ENCODE results near the gene KCND3.

DNA sequence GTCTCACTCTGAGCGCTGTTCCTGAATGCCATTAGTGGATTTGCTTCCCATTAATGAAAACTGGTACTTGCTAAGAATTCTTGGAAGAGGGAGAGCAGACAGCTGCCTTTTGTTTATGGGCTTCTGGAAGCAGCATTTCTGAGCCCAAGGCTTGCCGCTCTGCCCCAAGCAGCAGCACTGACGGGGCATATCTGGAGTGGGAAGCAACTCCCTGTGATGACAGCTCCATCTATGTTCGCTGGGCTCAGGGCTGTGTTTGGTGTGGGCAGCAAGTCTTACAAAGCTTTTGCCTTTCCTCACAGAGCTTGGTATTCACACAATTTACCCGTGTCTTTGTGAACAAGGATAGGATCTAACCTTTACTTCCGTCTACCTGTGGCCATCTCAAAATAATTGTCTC is 161.5 kb downstream of the KCND3 start:
- no peak for TF ChIP-seq POLR2AphosphoS5 (IDR thresholded peaks at IDR 0.05; ENCODE audit: low read depth, low read length)
- no peak for TF ChIP-seq TAF1 (IDR thresholded peaks at IDR 0.05; ENCODE audit: borderline replicate concordance, insufficient read depth, low read length)
- no peak for TF ChIP-seq SIN3A (IDR thresholded peaks at IDR 0.05; ENCODE audit: borderline replicate concordance, insufficient read depth, low read length)
- no peak for TF ChIP-seq FOXP2 (optimal IDR thresholded peaks at IDR 0.05; ENCODE audit: borderline replicate concordance, extremely low read depth, extremely low read length, insufficient read depth)
- TF ChIP-seq, protein P1, sequence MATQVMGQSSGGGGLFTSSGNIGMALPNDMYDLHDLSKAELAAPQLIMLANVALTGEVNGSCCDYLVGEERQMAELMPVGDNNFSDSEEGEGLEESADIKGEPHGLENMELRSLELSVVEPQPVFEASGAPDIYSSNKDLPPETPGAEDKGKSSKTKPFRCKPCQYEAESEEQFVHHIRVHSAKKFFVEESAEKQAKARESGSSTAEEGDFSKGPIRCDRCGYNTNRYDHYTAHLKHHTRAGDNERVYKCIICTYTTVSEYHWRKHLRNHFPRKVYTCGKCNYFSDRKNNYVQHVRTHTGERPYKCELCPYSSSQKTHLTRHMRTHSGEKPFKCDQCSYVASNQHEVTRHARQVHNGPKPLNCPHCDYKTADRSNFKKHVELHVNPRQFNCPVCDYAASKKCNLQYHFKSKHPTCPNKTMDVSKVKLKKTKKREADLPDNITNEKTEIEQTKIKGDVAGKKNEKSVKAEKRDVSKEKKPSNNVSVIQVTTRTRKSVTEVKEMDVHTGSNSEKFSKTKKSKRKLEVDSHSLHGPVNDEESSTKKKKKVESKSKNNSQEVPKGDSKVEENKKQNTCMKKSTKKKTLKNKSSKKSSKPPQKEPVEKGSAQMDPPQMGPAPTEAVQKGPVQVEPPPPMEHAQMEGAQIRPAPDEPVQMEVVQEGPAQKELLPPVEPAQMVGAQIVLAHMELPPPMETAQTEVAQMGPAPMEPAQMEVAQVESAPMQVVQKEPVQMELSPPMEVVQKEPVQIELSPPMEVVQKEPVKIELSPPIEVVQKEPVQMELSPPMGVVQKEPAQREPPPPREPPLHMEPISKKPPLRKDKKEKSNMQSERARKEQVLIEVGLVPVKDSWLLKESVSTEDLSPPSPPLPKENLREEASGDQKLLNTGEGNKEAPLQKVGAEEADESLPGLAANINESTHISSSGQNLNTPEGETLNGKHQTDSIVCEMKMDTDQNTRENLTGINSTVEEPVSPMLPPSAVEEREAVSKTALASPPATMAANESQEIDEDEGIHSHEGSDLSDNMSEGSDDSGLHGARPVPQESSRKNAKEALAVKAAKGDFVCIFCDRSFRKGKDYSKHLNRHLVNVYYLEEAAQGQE (IDR thresholded peaks at IDR 0.05; ENCODE audit: insufficient read depth in 1 of 2, low read depth in 2 of 2, low read length in 2 of 2), result no peak

Data from PFSK-1 (cell line).